ENCODE measurements around the gene MTCH1.

DNA sequence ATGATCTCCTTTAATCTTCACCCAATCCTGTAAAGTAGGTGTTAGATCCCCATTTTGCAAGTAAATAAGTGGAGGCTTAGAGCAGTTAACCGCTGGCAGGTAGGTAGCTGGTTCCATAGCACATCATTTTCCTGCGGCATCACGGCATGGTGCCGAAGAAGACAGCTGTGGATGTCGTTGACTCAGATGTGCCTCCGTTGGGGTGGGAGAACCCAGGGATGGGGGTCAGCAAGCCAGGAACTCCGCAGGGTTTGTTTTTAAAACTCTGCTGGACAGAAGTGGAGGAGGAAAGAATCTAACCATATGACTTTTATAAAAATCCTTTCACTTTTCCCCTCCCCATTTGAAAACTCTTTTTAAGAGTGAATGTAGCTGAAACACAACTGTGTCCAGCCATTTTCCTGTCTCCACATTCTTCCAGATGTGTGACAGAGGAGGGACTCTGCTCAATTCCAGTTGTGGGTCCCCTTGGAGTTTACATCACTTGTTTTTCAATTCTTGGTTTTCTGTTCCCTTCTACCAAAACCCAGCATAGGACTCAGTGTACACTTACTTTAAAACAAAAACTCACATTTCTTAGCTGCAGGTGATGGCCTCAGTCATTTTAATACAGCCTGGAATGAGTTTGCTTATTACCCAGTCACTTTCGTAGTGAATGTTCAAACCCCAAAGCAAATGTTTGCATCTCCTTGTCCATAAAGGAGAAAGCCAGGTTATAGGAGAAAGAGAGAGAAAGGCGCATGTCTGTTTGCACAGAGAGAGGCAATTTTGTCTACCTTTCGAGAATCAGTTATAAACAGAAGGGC lies 59.1 kb downstream of the MTCH1 start:
- no peak for TF ChIP-seq SUZ12 (IDR thresholded peaks at IDR 0.05)
- TF ChIP-seq FOXA1 (IDR thresholded peaks at IDR 0.05) = no peak
- TF ChIP-seq ZNF384 (IDR thresholded peaks at IDR 0.05) = no peak
- no peak for TF ChIP-seq FOXM1 (IDR thresholded peaks at IDR 0.05; ENCODE audit: borderline replicate concordance)
- TF ChIP-seq FOXK2 (IDR thresholded peaks at IDR 0.05) = no peak
- no peak for TF ChIP-seq SP1 (IDR thresholded peaks at IDR 0.05)
- no peak for TF ChIP-seq L3MBTL2 (conservative IDR thresholded peaks at IDR 0.05)
- no peak for TF ChIP-seq ARNT (IDR thresholded peaks at IDR 0.05)

Data from HEK293T (cell line).